HCT116 (cell line): ENCODE measurements around the gene MYO7B. TPM values are rescaled to one million over a fixed set of nuclear protein-coding genes. Genes with fewer than 3 reads are reported as not detected.

Experiments used
- ATAC-seq: fragments of 200-7000 bp; cut with Tn5 transposase; 2 replicates; pipeline ENCODE4 v1.9.1; 2020; ENCODE audit warnings: mild to moderate bottlenecking, moderate library complexity
- BruUV-seq: library from RNA; stranded (reverse); fragments of 400-500 nt; replicated peaks from 2 replicates; lab custom pipeline; 2021; lab: Mats Ljungman, UMichigan
- CTCF ChIA-PET: fragments of 300-600 bp; sonication (Branson Sonifier 250); formaldehyde crosslinking; loops from one replicate; lab custom pipeline; 2021; ENCODE audit warnings: antibody characterized with exemption; lab: Charles Lee
- POLR2A ChIA-PET: fragments of 300-600, 350-600 bp; sonication (Branson Sonifier 250); formaldehyde crosslinking; loops from one replicate; lab custom pipeline; 2021; ENCODE audit warnings: antibody characterized with exemption; lab: Charles Lee
- RAD21 ChIA-PET, 2 experiments: fragments of 300-600 bp; sonication (Branson Sonifier 250); formaldehyde crosslinking; loops; one replicate each; lab custom pipeline; 2023; ENCODE audit warnings: low total read pairs in 2 of 2; ENCODE audit not compliant: uncharacterized antibody in 2 of 2, unreplicated experiment in 2 of 2, low non-redundant PET in 1 of 2; lab: Charles Lee
- DNase-seq: peaks from one replicate; pipeline ENCODE4 v3.0.0-alpha.2; 2010; ENCODE audit warnings: low read depth, low spot score
- H2AFZ ChIP-seq: fragments of 200-600 bp; shearing (Covaris generic), sonication (generic); 2 replicates; pipeline ENCODE4 v1.6.1; 2017; ENCODE audit warnings: low read depth, mixed run types, mixed read lengths, antibody characterized with exemption, low read length; ENCODE audit not compliant: poor library complexity, severe bottlenecking
- H3K27ac ChIP-seq: 2 replicates; pipeline ENCODE4 v1.5.1; 2012; ENCODE audit warnings: low read depth, low read length
- H3K27me3 ChIP-seq: fragments of 200-600 bp; sonication (generic); 2 replicates; pipeline ENCODE4 v1.6.1; 2016; ENCODE audit warnings: mixed run types, low read length, mixed read lengths; ENCODE audit not compliant: insufficient read depth
- H3K36me3 ChIP-seq, 2 experiments: fragments of 200-500 bp in 1 of 2; fragments of 200-600 bp in 1 of 2; sonication (Bioruptor generic) in 1 of 2; sonication (generic) in 1 of 2; 2 replicates each; pipeline versions ENCODE4 v1.5.1 to v1.6.1; 2014 to 2016; ENCODE audit warnings: low read length in 2 of 2, inconsistent platforms in 1 of 2, mixed read lengths in 1 of 2, mixed run types in 1 of 2; ENCODE audit not compliant: insufficient read depth in 2 of 2, control insufficient read depth in 1 of 2
- H3K4me1 ChIP-seq, 2 experiments: fragments of 200-600 bp in 1 of 2; sonication (generic) in 1 of 2; 2 replicates each; pipeline versions ENCODE4 v1.5.1 to v1.6.1; 2012 to 2017; ENCODE audit warnings: low read length in 2 of 2, inconsistent platforms in 1 of 2, mild to moderate bottlenecking in 1 of 2, mixed read lengths in 1 of 2, mixed run types in 1 of 2, moderate library complexity in 1 of 2; ENCODE audit not compliant: insufficient read depth in 2 of 2, control insufficient read depth in 1 of 2
- H3K4me2 ChIP-seq: fragments of 200-600 bp; sonication (generic); 2 replicates; pipeline ENCODE4 v1.6.1; 2017; ENCODE audit warnings: mixed run types, low read length, mixed read lengths
- H3K4me3 ChIP-seq, 2 experiments: fragments of 200-600 bp in 1 of 2; sonication (generic) in 1 of 2; replicated peaks in 1 of 2; 2 replicates each; pipeline ENCODE4 v1.5.1; 2011 to 2016; ENCODE audit warnings: low read length in 2 of 2, control low read depth in 1 of 2, low read depth in 1 of 2, mild to moderate bottlenecking in 1 of 2, mixed read lengths in 1 of 2, mixed run types in 1 of 2
- H3K79me2 ChIP-seq: fragments of 200-600 bp; sonication (generic); 2 replicates; pipeline ENCODE4 v1.6.1; 2017; ENCODE audit warnings: mild to moderate bottlenecking, mixed run types, low read length, moderate library complexity, mixed read lengths; ENCODE audit not compliant: insufficient read depth
- H3K9ac ChIP-seq: fragments of 200-600 bp; sonication (generic); 2 replicates; pipeline ENCODE4 v1.6.1; 2016; ENCODE audit warnings: low read length, mixed read lengths
- H3K9me2 ChIP-seq: fragments of 200-600 bp; sonication (generic), shearing (Covaris generic); 2 replicates; pipeline ENCODE4 v1.6.1; 2017; ENCODE audit warnings: mixed run types, mild to moderate bottlenecking, moderate library complexity; ENCODE audit not compliant: insufficient read depth
- H3K9me3 ChIP-seq, 2 experiments: fragments of 200-500 bp in 1 of 2; fragments of 200-600 bp in 1 of 2; sonication (Bioruptor generic) in 1 of 2; sonication (generic) in 1 of 2; 2 replicates each; pipeline ENCODE4 v1.6.1; 2014 to 2017; ENCODE audit warnings: low read length in 2 of 2, mixed read lengths in 2 of 2, inconsistent platforms in 1 of 2, low read depth in 1 of 2, mild to moderate bottlenecking in 1 of 2, mixed run types in 1 of 2, moderate library complexity in 1 of 2; ENCODE audit not compliant: control insufficient read depth in 1 of 2, insufficient read depth in 1 of 2
- H4K20me1 ChIP-seq: fragments of 200-600 bp; sonication (generic), shearing (Covaris generic); 2 replicates; pipeline ENCODE4 v1.6.1; 2017; ENCODE audit warnings: mixed run types, mild to moderate bottlenecking, moderate library complexity; ENCODE audit not compliant: insufficient read depth
- ATF3 ChIP-seq: IDR thresholded peaks from 2 replicates; pipeline ENCODE4 v1.6.1; 2012
- CBX3 ChIP-seq: IDR thresholded peaks from 2 replicates; pipeline ENCODE4 v1.6.1; 2012; ENCODE audit warnings: low read depth
- CEBPB ChIP-seq: IDR thresholded peaks from 2 replicates; pipeline ENCODE4 v1.6.1; 2012; ENCODE audit warnings: low read depth
- ELF1 ChIP-seq: IDR thresholded peaks from 2 replicates; pipeline ENCODE4 v1.6.1; 2012; ENCODE audit warnings: low read depth, borderline replicate concordance
- FOSL1 ChIP-seq: IDR thresholded peaks from 2 replicates; pipeline ENCODE4 v1.6.1; 2012; ENCODE audit warnings: low read depth
- JUND ChIP-seq: IDR thresholded peaks from 2 replicates; pipeline ENCODE4 v1.6.1; 2012
- POLR2A ChIP-seq: IDR thresholded peaks from 2 replicates; pipeline ENCODE4 v1.7.0; 2011; ENCODE audit warnings: borderline replicate concordance; ENCODE audit not compliant: insufficient read depth, insufficient read length; ENCODE audit errors: extremely low read depth
- REST ChIP-seq: IDR thresholded peaks from 2 replicates; pipeline ENCODE4 v1.6.1; 2012; ENCODE audit warnings: low read depth
- SIN3A ChIP-seq: IDR thresholded peaks from 2 replicates; pipeline ENCODE4 v1.6.1; 2012; ENCODE audit warnings: low read depth
- TCF7L2 ChIP-seq: IDR thresholded peaks from 2 replicates; pipeline ENCODE4 v1.7.0; 2011; ENCODE audit warnings: borderline replicate concordance, inconsistent platforms; ENCODE audit not compliant: insufficient read depth, insufficient read length; ENCODE audit errors: extremely low read depth
- YY1 ChIP-seq: IDR thresholded peaks from 2 replicates; pipeline ENCODE4 v1.6.1; 2011; ENCODE audit warnings: low read length, low read depth, moderate library complexity, mild to moderate bottlenecking; ENCODE audit not compliant: insufficient replicate concordance; ENCODE audit errors: extremely low read depth
- ZBTB33 ChIP-seq: IDR thresholded peaks from 2 replicates; pipeline ENCODE4 v1.6.1; 2011; ENCODE audit warnings: mild to moderate bottlenecking, low read length, moderate library complexity; ENCODE audit not compliant: insufficient replicate concordance; ENCODE audit errors: extremely low read depth
- ZNF274 ChIP-seq: fragments of 200-500 bp; sonication (Bioruptor generic); IDR thresholded peaks from 2 replicates; pipeline ENCODE4 v1.6.1; 2014; ENCODE audit warnings: mild to moderate bottlenecking, low read depth, low read length, inconsistent platforms
- intact Hi-C: fragments of 100-400 bp; cut with micrococcal nuclease; formaldehyde crosslinking; loops from 2 replicates; pipeline ENCODE4 v1.10.0; 2022
- total RNA-seq: library from RNA; stranded (reverse); gene quantifications from one replicate; pipeline ENCODE4 v1.2.1, GENCODE V29; 2021; ENCODE audit not compliant: unreplicated experiment

The MYO7B gene
- total RNA-seq, 1 experiment from 2014 or later = 0.07 TPM

GRCh38 chr2:127568128-127568527 lies 32.6 kb downstream of the MYO7B start:
- Histone ChIP-seq H3K9me3 (no peaks in the 10 kb centered on the region), H3K4me3 (no peak overlapping the region), H3K4me2 (no peak overlapping the region), H4K20me1 (no peaks in the 10 kb centered on the region), H3K4me1 (peaks cover 0 to 9% of the 10 kb centered on the region in 2 experiments; a peak in 2 of 4 replicates), H3K27me3 (no peaks in the 10 kb centered on the region), H2AFZ (no peak overlapping the region), H3K36me3 (no peaks in the 10 kb centered on the region), H3K9ac (no peak overlapping the region), H3K79me2 (no peaks in the 10 kb centered on the region), H3K9me2 (no peaks in the 10 kb centered on the region), H3K27ac (no peak overlapping the region)
- RAD21 ChIA-PET = no interaction called here
- BruUV-seq = no TSS peak
- TF ChIP-seq ZNF274 (no peak), ELF1 (no peak), CEBPB (no peak)
- ATAC-seq (no peak), DNase-seq (no peak)
- intact Hi-C loops = no loop called here
- CTCF ChIA-PET = no interaction called here
- POLR2A ChIA-PET = no interaction called here

GRCh38 chr2:127569666-127570065 lies 34.2 kb downstream of the MYO7B start:
- intact Hi-C loops = no loop called here
- peak overlapping the region; percentile 36; the same call in 1 of the 2 replicates for H3K4me2 ChIP-seq
- no peaks in the 10 kb centered on the region for H3K79me2 ChIP-seq
- no TSS peak for BruUV-seq
- POLR2A ChIA-PET = no interaction called here
- TF ChIP-seq JUND = no peak
- TF ChIP-seq POLR2A = no peak
- TF ChIP-seq ZNF274 = no peak
- no peak for TF ChIP-seq CEBPB
- no peak for TF ChIP-seq SIN3A
- no peak for TF ChIP-seq REST
- TF ChIP-seq ELF1 = no peak
- TF ChIP-seq ATF3 = no peak
- no peak for TF ChIP-seq YY1
- no peak for TF ChIP-seq FOSL1
- no peak for TF ChIP-seq ZBTB33
- TF ChIP-seq TCF7L2 = no peak
- no peak for TF ChIP-seq CBX3
- TF ChIP-seq, all 23 proteins: peak for 0
- Histone ChIP-seq H4K20me1 (no peaks in the 10 kb centered on the region), H3K4me1 (peaks cover 0 to 9% of the 10 kb centered on the region in 2 experiments; a peak in 2 of 4 replicates), H3K4me3 (no peak overlapping the region), H3K36me3 (no peaks in the 10 kb centered on the region), H3K9ac (no peak overlapping the region), H2AFZ (no peak overlapping the region), H3K9me2 (no peaks in the 10 kb centered on the region), H3K27me3 (no peaks in the 10 kb centered on the region), H3K27ac (no peak overlapping the region), H3K9me3 (no peaks in the 10 kb centered on the region)
- ChIA-PET RAD21 (no interaction called here), CTCF (no interaction called here)
- no peak for ATAC-seq
- DNase-seq = no peak
